BE2C (cell line): Measurements from ENCODE around the gene SLC26A5.

Source experiments
- DNase-seq: peaks from one replicate; pipeline ENCODE4 v3.0.0-alpha.2; 2020
- H3K27me3 ChIP-seq: fragments of 250-450 bp; sonication (Bioruptor Pico); 2 replicates; pipeline ENCODE4 v1.5.1; 2020; ENCODE audit warnings: mild to moderate bottlenecking
- H3K36me3 ChIP-seq: fragments of 250-450 bp; sonication (Bioruptor Pico); 2 replicates; pipeline ENCODE4 v1.5.1; 2020; ENCODE audit warnings: mild to moderate bottlenecking
- H3K4me1 ChIP-seq: fragments of 250-450 bp; sonication (Bioruptor Pico); 2 replicates; pipeline ENCODE4 v1.5.1; 2020
- H3K4me3 ChIP-seq: 2 replicates; pipeline ENCODE4 v1.5.1; 2011; ENCODE audit warnings: low read depth, low read length
- H3K9me3 ChIP-seq: fragments of 250-450 bp; sonication (Bioruptor Pico); 2 replicates; pipeline ENCODE4 v1.5.1; 2020
- TF ChIP-seq, protein P1 (sequence below): IDR thresholded peaks from 2 replicates; pipeline ENCODE4 v1.5.1; 2012; ENCODE audit warnings: mild to moderate bottlenecking, low read depth, low read length

Gene SLC26A5

GRCh38 chr7:103387242-103387641, 58.8 kb downstream of the SLC26A5 start:
- no peaks in the 10 kb centered on the region for H3K4me1 ChIP-seq
- no peak overlapping the region for H3K4me3 ChIP-seq
- no peaks in the 10 kb centered on the region for H3K36me3 ChIP-seq
- H3K9me3 ChIP-seq = no peaks in the 10 kb centered on the region
- DNase-seq = no peak
- no peaks in the 10 kb centered on the region; the same call in 1 of the 2 replicates for H3K27me3 ChIP-seq
- TF ChIP-seq, protein P1, sequence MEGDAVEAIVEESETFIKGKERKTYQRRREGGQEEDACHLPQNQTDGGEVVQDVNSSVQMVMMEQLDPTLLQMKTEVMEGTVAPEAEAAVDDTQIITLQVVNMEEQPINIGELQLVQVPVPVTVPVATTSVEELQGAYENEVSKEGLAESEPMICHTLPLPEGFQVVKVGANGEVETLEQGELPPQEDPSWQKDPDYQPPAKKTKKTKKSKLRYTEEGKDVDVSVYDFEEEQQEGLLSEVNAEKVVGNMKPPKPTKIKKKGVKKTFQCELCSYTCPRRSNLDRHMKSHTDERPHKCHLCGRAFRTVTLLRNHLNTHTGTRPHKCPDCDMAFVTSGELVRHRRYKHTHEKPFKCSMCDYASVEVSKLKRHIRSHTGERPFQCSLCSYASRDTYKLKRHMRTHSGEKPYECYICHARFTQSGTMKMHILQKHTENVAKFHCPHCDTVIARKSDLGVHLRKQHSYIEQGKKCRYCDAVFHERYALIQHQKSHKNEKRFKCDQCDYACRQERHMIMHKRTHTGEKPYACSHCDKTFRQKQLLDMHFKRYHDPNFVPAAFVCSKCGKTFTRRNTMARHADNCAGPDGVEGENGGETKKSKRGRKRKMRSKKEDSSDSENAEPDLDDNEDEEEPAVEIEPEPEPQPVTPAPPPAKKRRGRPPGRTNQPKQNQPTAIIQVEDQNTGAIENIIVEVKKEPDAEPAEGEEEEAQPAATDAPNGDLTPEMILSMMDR = no peak

- no peak overlapping the region for H3K4me3 ChIP-seq
- TF ChIP-seq, protein P1 = no peak
- no peaks in the 10 kb centered on the region; the same call in none of the 2 replicates for H3K27me3 ChIP-seq
- no peaks in the 10 kb centered on the region for H3K4me1 ChIP-seq
- no peaks in the 10 kb centered on the region for H3K36me3 ChIP-seq
- no peaks in the 10 kb centered on the region for H3K9me3 ChIP-seq
- DNase-seq = no peak
Measured at GRCh38 chr7:103382032-103382402, 64.0 kb downstream of the SLC26A5 start.

DNA sequence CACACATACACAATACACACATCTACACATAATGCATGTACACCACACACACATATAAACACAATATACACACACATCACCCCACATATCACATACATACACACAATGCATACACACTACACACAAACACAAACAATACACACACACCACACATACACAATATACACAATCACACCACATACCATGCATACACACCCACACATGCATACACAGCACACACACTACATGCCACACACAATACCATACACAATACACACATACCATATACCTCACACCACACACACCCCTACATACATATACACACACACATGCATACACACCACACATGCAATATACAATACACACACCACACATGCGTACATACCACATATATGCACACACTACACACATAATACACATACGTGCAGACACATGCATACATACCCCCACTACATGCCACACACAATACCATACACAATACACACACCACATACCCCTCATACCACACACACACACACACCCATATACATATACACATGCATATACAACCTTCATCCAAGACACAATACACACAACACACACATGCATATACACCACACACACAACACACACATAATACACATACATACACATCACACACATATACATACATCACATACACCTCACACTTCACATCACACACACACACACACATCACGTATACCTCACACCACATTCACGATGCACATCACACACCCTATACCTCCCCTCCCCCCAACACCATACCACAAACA, 64.6 kb downstream of the SLC26A5 start:
- no peak for DNase-seq
- TF ChIP-seq, protein P1 = no peak
- Histone ChIP-seq H3K27me3 (no peaks in the 10 kb centered on the region; the same call in none of the 2 replicates), H3K4me1 (no peaks in the 10 kb centered on the region), H3K9me3 (no peaks in the 10 kb centered on the region), H3K4me3 (no peak overlapping the region), H3K36me3 (no peaks in the 10 kb centered on the region)

GRCh38 chr7:103380395-103381191, 65.4 kb downstream of the SLC26A5 start:
- Histone ChIP-seq H3K27me3 (no peaks in the 10 kb centered on the region; the same call in none of the 2 replicates), H3K4me3 (no peak overlapping the region), H3K4me1 (no peaks in the 10 kb centered on the region), H3K9me3 (no peaks in the 10 kb centered on the region), H3K36me3 (no peaks in the 10 kb centered on the region)
- TF ChIP-seq, protein P1 = no peak
- DNase-seq = no peak

GRCh38 chr7:103379270-103379975, 66.6 kb downstream of the SLC26A5 start:
- TF ChIP-seq, protein P1 = no peak
- Histone ChIP-seq H3K9me3 (no peaks in the 10 kb centered on the region), H3K27me3 (no peaks in the 10 kb centered on the region; the same call in none of the 2 replicates), H3K4me1 (no peaks in the 10 kb centered on the region), H3K4me3 (no peak overlapping the region), H3K36me3 (no peaks in the 10 kb centered on the region)
- DNase-seq = no peak
